GM03348 (cell line): ENCODE results near the gene RSBN1.

ENCODE experiments used
- DNase-seq: peaks from one replicate; pipeline ENCODE4 v3.0.0; 2012; ENCODE audit warnings: low spot score

RSBN1 gene

DNA sequence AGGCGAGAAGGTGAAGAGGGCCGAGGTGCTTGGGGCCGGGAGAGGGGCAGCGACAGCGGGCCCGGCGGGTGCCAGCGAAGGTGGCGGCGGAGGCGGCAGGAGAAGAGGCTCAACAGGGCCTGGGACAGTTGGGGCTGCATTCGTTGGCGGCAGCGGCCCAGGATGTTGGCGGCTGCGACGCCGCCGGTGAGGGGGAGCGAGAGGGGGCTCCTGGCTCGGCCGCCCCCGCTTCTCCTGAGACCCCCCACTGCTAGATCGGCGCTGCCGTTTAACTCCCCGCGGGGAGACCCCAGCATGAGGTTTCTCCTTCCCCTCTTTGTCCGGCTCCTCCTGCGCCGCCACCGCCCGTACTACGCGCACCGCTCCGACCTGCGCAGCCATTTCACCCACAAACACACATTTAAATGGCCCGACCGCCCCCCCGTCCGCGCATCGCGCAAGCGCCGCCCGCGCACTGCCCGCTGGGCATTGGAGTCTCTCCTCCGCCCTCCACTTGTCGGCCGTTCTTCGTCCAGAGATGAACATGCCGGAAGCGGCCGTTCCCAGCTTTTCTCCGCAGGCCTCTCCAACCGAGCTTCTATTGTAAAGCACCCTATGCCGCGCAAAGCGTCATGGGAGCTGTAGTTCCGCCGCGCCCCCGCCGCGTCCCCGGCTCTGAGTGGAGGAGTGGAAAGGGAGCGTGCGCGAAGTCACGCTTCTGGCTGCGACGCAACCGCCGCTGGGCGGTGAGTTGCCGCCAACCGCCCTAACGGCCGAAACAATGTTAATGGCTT is at the start of gene RSBN1:
Gene RSBN1 (minus strand): TSS at position 589 of the 773 bp plus-strand sequence. CDS start 64 bp downstream, at position 525.
- peak; percentile 96 for DNase-seq

DNA sequence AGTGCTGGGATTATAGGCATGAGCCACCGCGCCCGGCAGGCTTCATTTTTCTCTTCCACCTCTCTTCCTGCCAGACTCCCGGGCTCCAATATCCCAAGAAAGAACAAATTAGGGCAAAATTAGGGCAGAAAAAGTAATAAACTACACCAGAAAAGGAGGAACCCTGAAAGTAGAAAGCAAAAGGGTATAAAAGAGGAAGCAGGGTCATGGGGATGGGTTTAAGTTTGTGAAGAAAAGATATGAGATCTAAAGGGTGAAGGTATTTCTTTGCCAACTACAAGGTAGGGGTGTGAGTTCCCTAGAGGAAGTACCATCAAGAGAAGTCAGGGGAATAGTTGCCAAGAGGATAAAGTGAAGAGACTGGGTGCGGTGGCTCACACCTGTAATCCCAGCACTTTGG is 49.4 kb upstream of the RSBN1 start:
- no peak for DNase-seq

DNA sequence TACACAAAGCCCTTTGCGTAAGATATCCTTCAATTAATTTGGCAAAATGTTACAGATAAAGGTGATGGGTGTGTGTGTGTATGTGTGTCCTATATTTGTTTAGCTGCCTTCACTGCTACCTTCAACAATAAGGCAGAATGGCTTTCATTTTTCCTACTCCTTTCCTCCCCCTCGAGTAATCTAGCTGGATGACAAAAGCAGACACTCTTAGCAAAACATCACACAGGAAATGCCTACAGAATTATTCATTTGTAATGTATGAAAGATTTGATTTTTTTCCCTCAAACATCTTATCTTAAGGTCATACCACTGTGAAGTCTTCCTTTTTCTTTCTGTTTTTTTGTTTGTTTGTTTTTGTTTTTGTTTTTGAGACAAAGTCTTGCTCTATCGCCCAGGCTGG is 48.6 kb upstream of the RSBN1 start:
- peak; percentile 68 for DNase-seq

DNA sequence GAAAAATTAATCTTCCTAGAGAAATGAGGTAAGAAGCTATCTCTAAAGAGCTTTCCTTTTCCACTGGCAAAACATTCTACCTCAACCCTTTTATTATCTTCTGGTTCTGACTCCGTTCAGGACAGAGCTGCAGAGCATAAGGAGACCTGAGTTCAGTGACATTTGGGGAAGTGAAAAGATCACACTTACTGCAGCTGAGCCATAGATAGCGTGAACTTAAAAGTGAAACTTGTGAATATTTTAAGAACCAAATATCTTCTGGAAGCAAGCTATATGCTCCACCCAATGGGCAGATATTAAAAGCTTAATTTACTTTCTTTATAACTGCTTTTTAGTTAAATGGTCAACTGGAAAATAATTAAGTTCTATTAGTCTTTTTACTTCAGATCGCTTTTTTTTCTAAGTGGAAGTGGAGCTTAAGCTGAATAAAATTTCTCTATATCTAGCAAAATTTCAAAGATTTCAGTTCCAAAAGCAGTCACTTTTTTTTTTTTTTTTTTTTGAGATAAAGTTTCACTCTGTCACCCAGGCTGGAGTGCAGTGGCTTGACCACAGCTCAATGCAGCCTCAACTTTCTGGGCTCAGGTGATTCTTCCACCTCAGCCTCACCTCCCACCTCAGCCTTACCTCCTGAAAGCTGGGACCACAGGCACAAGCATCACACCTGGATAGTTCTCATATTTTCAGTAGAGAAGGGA is 47.4 kb upstream of the RSBN1 start:
- no peak for DNase-seq

DNA sequence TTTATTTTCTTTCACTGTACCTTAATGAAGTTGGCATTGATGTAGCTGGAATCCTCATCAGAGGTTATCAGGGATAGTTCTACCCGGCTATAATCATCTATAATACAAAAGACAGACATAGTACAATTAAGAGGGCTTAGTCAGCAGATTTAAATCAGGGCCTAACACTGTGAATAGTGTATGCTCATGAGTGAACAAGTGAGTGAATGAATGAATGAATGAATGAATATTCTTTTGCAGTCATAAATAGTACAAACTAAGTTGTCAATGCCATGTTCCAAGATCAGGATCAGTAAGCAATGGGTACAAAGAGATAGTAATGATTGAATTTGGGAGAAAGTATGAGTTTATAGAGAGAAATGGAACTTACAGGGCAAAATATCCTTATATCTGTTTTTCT is 46.7 kb upstream of the RSBN1 start:
- no peak for DNase-seq

DNA sequence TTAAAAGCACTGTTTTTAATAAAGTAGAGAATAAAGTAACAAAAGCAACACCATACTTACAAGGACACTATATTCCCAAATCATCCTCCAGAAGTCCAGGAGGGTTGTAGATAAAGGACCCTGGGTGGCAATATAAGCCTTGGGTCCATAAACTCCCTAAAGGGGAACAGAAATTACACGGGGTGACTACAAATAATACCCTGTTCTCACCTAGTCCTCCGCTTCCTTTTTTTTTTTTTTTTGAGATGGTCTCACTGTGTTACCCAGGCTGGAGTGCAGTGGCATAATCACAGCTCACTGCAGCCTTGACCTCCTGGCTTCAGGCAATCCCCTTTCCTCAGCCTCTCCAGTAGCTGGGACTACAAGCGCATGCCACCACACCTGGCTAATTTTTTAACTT is 46.1 kb upstream of the RSBN1 start:
- DNase-seq: no peak

DNA sequence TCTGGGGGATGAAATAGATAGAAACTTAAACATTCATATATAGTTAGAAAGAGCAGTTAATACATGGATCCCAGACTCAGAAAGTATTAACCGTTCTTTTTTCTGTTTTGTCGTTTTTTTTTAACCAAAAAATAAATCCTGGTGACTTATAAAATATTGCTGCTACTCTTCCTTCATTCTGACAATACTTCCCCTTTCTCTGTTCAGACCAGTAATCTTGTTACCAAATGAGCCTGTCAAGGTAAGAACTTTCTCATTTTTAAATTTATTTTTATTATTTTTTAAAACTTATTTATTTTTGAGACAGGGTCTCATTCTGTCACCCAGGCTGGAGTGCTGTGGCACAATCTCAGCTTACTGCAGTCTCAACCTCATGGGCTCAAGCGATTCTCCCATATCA is 45.5 kb upstream of the RSBN1 start:
- no peak for DNase-seq

DNA sequence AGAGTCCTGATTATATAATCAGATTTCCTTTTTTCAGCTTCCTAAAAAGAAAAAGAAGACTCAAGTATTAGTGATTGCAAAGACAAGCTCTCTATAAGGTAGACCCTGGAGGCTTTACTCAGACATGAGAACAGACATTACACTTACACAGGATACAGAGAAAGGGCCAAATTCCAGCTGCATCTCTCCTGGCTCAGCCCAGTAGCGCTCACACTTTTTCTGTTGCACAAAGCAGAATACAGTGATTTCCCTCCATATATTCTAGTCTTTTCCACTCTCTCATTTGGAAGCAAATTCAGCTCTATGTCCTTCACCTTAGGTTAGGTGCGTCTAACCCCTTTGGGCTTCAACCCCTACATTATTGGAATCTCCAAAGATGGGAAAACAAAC is 44.1 kb upstream of the RSBN1 start:
- no peak for DNase-seq

DNA sequence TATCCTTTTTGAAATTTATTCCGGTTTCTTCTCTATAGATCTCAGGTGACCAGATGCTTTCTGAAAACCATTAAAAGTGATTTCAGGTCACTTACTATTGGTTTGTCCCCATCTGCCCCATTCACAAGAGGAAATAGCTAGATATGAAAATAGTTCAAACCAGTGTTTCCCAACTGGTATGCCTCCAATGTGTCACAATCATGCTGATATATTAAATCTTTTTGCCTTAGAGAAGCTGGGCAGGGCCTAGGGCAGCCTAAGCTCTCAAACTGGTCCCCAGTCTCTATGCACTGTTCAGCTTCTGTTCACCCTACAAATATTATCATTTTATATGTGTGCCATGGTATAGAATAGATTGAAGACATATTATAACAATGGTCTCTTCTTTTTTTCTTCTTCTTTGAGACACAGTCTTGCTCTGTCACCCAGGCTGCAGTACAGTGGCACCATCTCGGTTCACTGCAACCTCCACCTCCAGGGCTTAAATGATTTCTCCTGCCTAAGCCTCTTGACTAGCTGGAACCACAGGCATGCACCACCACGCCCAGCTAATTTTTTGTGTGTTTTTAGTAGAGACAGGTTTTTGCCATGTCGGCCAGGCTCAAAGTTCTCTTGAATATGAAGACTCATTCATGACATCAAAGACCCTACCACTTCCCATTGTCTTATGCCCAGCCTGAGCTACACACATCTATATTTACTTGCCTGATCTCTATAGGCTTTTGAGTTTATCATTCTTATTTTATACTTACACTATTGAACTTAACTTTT is 43.5 kb upstream of the RSBN1 start:
- no peak for DNase-seq

DNA sequence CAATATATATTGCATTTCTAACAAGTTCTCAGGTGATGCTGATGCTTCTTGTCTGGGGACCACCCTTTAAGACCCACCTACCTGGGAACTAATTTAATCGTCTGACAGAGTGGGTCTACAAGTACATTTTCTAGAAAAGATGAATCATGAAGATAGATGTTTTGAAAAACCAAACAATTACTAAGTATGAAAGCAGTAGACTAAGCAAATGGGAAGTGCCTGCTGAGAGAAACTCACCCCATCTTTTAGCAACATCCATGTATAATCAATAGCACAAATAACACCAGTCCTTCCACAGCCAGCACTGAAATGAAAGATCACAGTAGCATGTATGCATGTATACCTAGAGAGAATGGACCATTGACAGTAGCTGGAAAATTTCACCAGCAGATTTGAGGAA is 42.0 kb upstream of the RSBN1 start:
- DNase-seq: no peak

DNA sequence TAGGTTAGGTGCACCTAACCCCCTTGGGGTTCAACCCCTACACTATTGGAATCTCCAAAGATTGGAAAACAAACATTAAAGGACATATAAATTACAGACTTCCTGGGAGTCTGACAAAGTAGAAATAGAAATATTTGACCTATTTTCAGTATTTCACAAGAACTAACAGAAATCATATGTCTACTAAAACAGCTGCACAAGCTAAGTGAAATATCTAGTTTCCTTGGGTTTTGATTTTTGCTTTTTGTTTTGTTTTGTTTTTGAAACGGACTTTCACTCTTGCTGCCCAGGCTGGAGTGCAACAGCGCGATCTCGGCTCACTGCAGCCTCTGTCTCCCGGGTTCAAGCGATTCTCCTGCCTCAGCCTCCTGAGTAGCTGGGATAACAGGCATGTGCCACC is 40.4 kb upstream of the RSBN1 start:
- peak; percentile 7 for DNase-seq

DNA sequence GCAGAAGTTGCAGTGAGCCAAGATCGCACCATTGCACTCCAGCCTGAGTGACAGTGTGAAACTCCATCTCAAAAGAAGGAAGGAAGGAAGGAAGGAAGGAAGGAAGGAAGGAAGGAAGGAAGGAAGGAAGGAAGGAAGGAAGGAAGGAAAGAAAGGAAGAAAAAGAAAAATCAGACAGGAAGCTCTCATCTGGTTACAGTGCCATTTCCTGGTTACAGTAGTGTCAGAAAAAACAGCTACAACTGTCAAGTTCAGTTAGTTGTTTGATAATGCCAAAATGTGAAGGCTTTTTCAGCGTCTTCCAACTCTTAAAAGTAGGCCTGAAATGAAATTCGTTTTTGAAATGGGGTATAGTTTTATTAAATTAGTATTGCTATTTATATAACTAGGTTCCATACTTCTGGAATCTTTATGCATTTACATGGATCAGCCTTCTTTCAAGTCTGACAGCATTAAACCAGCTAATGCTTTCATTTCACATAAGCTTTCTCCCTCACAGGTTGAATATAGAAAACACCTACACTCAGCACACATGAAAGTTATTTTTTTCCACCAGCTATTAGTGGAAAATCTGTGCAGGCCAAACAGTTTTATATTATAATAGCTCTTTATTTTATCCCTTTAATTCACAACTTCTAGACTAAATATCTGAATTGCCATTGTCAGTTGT is 38.0 kb upstream of the RSBN1 start:
- DNase-seq: no peak

DNA sequence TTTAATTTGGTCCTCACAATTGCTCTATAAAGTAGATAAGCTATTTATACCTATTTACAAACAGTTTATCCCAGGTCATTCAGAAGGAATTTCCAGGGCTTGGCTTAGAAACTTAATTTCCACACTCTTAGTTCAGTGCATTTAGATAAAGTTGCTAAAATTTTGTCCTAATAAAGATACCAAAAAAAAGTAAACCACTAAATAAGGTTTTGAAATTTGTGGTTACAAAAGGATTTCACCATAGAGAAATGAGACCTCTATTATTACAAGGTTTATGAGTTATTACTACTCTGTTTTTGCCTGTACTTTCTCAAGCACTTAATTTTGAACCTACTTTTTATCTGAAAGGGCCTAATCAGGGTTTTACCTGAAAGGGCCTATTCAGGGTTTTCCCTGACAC is 36.8 kb upstream of the RSBN1 start:
- DNase-seq: peak; percentile 23

DNA sequence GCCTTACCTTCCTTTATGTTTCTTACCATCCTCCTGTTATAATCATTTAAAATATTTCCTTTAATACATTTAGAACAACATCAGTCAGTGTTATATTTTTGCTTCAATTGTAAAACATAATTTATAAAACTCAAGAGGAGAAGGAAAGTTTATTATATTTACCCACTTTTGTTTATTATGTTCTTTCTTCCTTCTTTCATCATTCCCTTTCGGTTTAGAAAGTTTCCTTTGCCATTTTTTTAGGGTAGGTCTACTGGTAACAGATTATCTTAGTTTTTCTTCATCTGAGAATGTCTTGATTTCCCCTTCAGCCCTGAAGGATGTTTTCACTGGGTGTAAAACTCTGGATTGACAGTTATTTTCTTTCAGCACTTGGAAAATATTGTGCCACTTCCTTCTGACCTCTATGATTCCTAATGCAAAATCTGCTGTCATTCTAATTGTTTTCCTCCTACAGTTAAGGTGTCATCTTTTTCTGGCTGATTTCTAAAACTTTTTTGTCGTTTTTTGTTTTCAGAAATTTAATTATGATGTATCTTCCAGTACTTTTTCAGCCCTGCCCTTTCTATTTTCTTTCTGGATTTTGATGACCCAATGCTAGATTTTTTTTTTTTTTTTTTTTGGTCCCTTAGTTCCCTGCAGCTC is 34.2 kb upstream of the RSBN1 start:
- no peak for DNase-seq

DNA sequence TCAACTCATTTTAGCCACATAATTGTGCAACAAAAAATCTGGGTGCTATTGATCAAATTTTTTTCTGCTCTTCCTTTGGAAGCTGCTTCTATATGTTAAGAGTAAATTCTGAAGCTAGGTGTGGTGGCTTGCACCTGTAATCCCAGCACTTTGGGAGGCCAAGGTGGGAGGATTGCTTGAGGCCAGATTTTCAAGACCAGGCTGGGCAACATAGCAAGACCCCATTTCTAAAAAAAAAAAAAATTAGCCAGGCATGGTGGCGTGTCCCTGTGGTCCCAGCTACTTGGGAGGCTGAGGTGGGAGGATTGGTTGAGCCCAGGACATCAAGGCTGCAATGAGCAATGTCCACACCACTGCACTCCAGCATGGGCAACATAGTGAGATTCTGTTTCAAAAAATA is 24.3 kb upstream of the RSBN1 start:
- DNase-seq: no peak

DNA sequence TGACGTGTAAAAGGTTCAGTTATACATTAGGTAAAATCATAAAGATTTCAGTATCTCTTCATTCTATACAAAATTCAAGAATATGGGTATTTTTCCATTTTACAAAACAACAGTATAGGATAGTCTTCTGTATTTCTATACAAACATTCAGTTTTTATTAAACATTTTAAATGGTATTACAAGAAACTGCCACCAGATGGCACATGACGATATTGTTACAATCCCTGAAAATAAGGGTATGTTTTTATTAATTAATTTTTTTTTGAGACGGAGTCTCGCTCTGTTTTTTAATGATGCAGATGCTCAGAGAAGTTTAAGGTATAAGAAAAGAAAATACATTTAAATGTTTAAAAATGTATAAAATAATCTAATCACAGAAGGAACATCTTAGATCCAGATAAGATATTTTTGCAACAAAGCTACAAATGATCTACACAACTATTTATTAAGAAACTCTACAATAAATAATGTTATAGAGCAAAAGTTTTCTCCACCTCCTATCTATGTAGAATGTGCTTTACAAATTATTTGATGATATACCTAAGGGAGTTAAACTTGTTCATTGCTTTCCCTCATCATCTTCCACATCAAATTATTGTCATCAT is 23.5 kb upstream of the RSBN1 start:
- peak; percentile 60 for DNase-seq

DNA sequence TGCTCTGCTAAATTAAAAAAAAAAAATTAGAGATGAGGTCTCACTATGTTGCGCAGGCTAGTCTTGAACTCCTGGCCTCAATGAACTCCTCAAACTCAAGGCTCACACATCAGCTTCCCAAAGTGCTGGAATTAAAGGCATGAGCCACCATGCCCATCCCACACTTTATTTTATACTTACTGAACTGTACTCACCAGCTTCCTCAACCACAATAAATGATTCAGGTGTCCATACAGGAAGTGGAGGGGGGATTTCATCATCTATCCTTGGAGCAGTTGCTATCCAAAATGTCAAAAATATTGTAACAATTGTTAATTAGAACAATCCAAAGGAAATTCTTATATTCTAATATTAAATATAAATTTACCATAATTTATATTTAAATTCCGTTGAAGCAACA is 22.4 kb upstream of the RSBN1 start:
- DNase-seq: no peak

DNA sequence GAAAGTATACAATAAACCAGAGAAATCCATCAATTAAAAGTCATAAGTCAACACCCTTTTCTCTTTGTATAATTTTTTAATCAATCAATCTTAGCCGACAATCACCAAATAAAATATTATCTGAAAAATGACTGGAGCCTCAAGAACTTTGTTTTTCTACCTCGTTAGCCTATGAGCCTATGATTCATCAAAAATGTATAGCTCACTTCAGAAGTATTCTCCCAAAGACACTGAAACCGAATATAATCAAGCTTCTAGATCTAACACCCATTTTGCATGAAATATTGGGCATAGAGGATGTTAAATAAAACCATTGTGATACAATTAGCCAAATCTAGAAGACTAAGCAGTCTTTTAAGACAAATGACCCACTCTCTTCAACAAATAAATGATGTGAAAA is 17.8 kb upstream of the RSBN1 start:
- no peak for DNase-seq

DNA sequence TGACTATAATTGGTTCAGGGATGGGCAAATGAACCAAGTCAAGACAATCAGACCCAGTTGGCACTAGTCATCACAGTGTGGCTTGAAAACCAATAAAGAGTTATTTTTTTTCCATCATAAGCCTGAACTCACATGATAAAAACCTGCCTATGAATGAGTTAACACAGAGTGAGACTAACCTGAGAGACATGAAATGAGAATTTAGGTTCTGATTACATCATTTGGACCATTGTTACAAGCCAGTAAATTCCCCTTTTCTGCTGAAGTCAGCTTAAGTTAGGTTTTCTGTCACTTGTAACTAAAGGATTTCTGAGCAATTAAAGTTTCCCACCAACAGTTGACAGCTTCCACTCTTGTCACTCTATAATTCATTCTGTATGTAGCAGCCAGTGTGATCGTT is 9.6 kb upstream of the RSBN1 start:
- DNase-seq: no peak

DNA sequence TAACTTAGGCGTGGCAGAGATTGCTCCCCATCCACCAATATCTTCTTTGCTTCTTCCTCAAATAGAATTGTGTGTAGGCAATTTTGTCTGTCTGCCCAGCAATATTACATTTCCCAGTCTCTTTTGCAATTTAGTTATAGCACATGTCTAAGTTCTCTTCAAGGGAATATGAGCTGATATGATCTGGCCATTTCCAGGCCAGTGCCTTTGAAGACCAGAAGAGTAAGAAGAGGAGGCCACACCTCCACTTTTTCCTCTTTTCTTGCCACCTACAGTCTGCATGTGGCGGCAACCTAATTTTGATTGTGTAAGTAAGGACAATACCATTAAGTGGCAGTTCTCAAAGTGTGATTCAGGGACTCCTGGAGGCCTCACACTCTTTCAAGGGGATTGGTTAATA is 6.3 kb upstream of the RSBN1 start:
- DNase-seq: no peak

DNA sequence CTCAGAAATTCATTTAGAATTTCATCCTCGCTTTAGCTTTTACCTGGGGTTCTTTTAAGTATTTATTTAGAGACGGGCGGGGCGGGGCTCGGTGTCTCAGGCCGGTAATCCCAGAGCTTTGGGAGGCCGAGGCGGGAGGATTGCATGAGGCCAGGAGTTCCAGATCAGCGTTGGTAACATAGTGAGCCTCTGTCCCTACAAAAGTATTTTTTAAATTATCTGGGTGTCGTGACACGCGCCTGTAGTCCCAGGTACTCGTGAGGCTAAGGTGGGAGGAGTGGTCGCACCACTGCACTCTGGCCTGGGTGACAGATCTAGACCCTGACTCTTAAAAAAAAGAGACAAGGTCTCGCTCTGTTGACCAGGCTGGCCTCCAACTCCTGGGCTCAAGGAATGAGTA is 942 bp upstream of the RSBN1 start:
- DNase-seq: no peak
